Cardiac muscle cell (in vitro differentiated cells and primary cell): ENCODE measurements around the gene DTWD1. TPM values are rescaled to one million over a fixed set of nuclear protein-coding genes. Genes with fewer than 3 reads are reported as not detected.
"Not testable (repeated sequence)": the region's sequence is repeated elsewhere in the genome, so short reads cannot be mapped to it uniquely, and the experiment has no call there.

ENCODE experiments used
- DNase-seq, 2 donors: peaks; one replicate each; pipeline versions ENCODE4 v3.0.0 to v3.0.0-alpha.2; 2010 to 2017; ENCODE audit warnings: low read depth in 1 of 2, low spot score in 1 of 2
- H3K27ac ChIP-seq: fragments of 200-600 bp; sonication (generic); 2 replicates; pipeline ENCODE4 v1.5.1; 2016
- H3K27me3 ChIP-seq: fragments of 200-600 bp; sonication (generic); 2 replicates; pipeline ENCODE4 v1.6.0; 2016; ENCODE audit warnings: control low read depth
- H3K36me3 ChIP-seq: fragments of 200-600 bp; sonication (generic); 2 replicates; pipeline ENCODE4 v1.5.1; 2016; ENCODE audit warnings: control low read depth
- H3K4me1 ChIP-seq: fragments of 200-600 bp; sonication (generic); 2 replicates; pipeline ENCODE4 v1.8.1; 2017; ENCODE audit warnings: low read depth, mild to moderate bottlenecking, mixed run types
- H3K4me3 ChIP-seq: fragments of 200-600 bp; sonication (generic); 2 replicates; pipeline ENCODE4 v1.5.1; 2016; ENCODE audit warnings: mild to moderate bottlenecking
- H3K9me3 ChIP-seq: fragments of 200-600 bp; sonication (generic); 2 replicates; pipeline ENCODE4 v1.5.1; 2017; ENCODE audit warnings: low read depth, mild to moderate bottlenecking, control low read depth
- CTCF ChIP-seq: IDR thresholded peaks from 2 replicates; pipeline ENCODE4 v1.5.1; 2012; ENCODE audit warnings: low read depth, mild to moderate bottlenecking, low read length
- polyA plus RNA-seq: library from polyadenylated mRNA; unstranded; fragments of >200 nt; fragmentation: Nextera tagmentation; extraction: Ambion mirVana; gene quantifications from 2 replicates; pipeline ENCODE4 v1.2.1, GENCODE V29; 2016
- total RNA-seq: library from RNA; depleted of rRNA; stranded (reverse); fragments of >200 nt; gene quantifications from 2 replicates; pipeline ENCODE4 v1.2.3, GENCODE V29; 2016

The DTWD1 gene
- total and polyA plus RNA-seq, 2 experiments from 2014 or later, result 6.7 to 23.5 TPM

- no peak overlapping the region for H3K4me3 ChIP-seq
- no peak for TF ChIP-seq CTCF
- no peak overlapping the region for H3K27ac ChIP-seq
- no peak for DNase-seq
- no peaks in the 10 kb centered on the region for H3K9me3 ChIP-seq
- H3K36me3 ChIP-seq, result peaks cover under 1% of the 10 kb centered on the region
- no peaks in the 10 kb centered on the region for H3K27me3 ChIP-seq
- H3K4me1 ChIP-seq, result no peaks in the 10 kb centered on the region
Observed at GRCh38 chr15:49605588-49605987, 15.3 kb upstream of the DTWD1 start.

- Histone ChIP-seq H3K4me1 (no peaks in the 10 kb centered on the region), H3K27ac (no peak overlapping the region), H3K36me3 (peaks cover 6% of the 10 kb centered on the region), H3K9me3 (no peaks in the 10 kb centered on the region), H3K4me3 (no peak overlapping the region), H3K27me3 (no peaks in the 10 kb centered on the region)
- peak in 1 of 2 donors; percentile 11 for DNase-seq
- no peak for TF ChIP-seq CTCF
Observed at GRCh38 chr15:49606594-49606993, 14.3 kb upstream of the DTWD1 start.

GRCh38 chr15:49610157-49610918 is 10.5 kb upstream of the DTWD1 start:
- no peaks in the 10 kb centered on the region for H3K27me3 ChIP-seq
- peaks cover 6% of the 10 kb centered on the region for H3K36me3 ChIP-seq
- H3K27ac ChIP-seq, result no peak overlapping the region
- no peak overlapping the region for H3K4me3 ChIP-seq
- peak in 1 of 2 donors; percentile 24 for DNase-seq
- no peak for TF ChIP-seq CTCF
- no peaks in the 10 kb centered on the region for H3K4me1 ChIP-seq
- no peaks in the 10 kb centered on the region for H3K9me3 ChIP-seq

GRCh38 chr15:49612240-49612639 is 8.6 kb upstream of the DTWD1 start:
- not testable (repeated sequence) for H3K9me3 ChIP-seq, H3K27me3 ChIP-seq, H3K36me3 ChIP-seq, DNase-seq, H3K27ac ChIP-seq, H3K4me1 ChIP-seq, H3K4me3 ChIP-seq

- Histone ChIP-seq H3K9me3 (no peaks in the 10 kb centered on the region), H3K27ac (no peak overlapping the region), H3K4me3 (no peak overlapping the region), H3K36me3 (no peaks in the 10 kb centered on the region), H3K27me3 (no peaks in the 10 kb centered on the region), H3K4me1 (peaks cover 10% of the 10 kb centered on the region)
- no peak for TF ChIP-seq CTCF
- DNase-seq, result no peak
Observed at GRCh38 chr15:49619226-49619625, 1.6 kb upstream of the DTWD1 start.

- H3K36me3 ChIP-seq, result no peaks in the 10 kb centered on the region
- H3K4me3 ChIP-seq, result peak overlapping the region; percentile 64
- H3K27me3 ChIP-seq, result no peaks in the 10 kb centered on the region
- peak overlapping the region; percentile 79 for H3K27ac ChIP-seq
- DNase-seq, result peak in 1 of 2 donors; percentile 81
- H3K9me3 ChIP-seq, result no peaks in the 10 kb centered on the region
- H3K4me1 ChIP-seq, result peaks cover 10% of the 10 kb centered on the region
- TF ChIP-seq CTCF, result no peak
Observed at GRCh38 chr15:49620199-49620598, 649 bp upstream of the DTWD1 start.
